H1 (cell line): ENCODE measurements around the gene DYNLT5. TPM values are rescaled to one million over a fixed set of nuclear protein-coding genes. Genes with fewer than 3 reads are reported as not detected.

Source experiments
- CTCF ChIA-PET: fragments of 300-600 bp; sonication (Branson Sonifier 250); formaldehyde crosslinking; loops from one replicate; lab custom pipeline; 2021; ENCODE audit not compliant: partially characterized antibody; lab: Charles Lee
- POLR2A ChIA-PET: fragments of 300-600 bp; sonication (Branson Sonifier 250); formaldehyde crosslinking; loops from one replicate; lab custom pipeline; 2021; ENCODE audit warnings: inconsistent platforms; ENCODE audit not compliant: partially characterized antibody; lab: Charles Lee
- DNase-seq, 2 experiments: peaks; one replicate each; pipeline versions ENCODE4 v3.0.0 to v3.0.0-alpha.2; 2010 to 2022; ENCODE audit warnings: low spot score in 2 of 2, low read depth in 1 of 2, mixed read lengths in 1 of 2
- FAIRE-seq: peaks from 2 replicates; lab custom pipeline; 2011; peaks lifted over from hg19 to GRCh38; lab: Jason Lieb, UNC
- H2AFZ ChIP-seq: 2 replicates; pipeline ENCODE4 v1.8.1; 2012; ENCODE audit warnings: low read length, inconsistent platforms
- H2AK5ac ChIP-seq: 2 replicates; pipeline ENCODE4 v1.6.1; 2013; ENCODE audit warnings: low read depth, low read length
- H2BK120ac ChIP-seq: replicated peaks from 2 replicates; pipeline ENCODE3; 2013; ENCODE audit warnings: low read depth, low read length, inconsistent platforms
- H2BK12ac ChIP-seq: 2 replicates; pipeline ENCODE4 v1.6.1; 2013; ENCODE audit warnings: low read depth, low read length
- H2BK15ac ChIP-seq: 2 replicates; pipeline ENCODE4 v1.6.1; 2013; ENCODE audit warnings: low read length
- H2BK20ac ChIP-seq: 2 replicates; pipeline ENCODE4 v1.6.1; 2013; ENCODE audit warnings: low read length
- H2BK5ac ChIP-seq: 2 replicates; pipeline ENCODE4 v1.6.1; 2013; ENCODE audit warnings: low read depth, low read length
- H3K14ac ChIP-seq: 2 replicates; pipeline ENCODE4 v1.6.1; 2013; ENCODE audit warnings: inconsistent platforms; ENCODE audit not compliant: insufficient read length
- H3K18ac ChIP-seq: 2 replicates; pipeline ENCODE4 v1.6.1; 2013; ENCODE audit warnings: low read length; ENCODE audit errors: extremely low read depth
- H3K23ac ChIP-seq: 2 replicates; pipeline ENCODE4 v1.6.1; 2013; ENCODE audit warnings: inconsistent platforms; ENCODE audit not compliant: insufficient read length
- H3K23me2 ChIP-seq: 2 replicates; pipeline ENCODE4 v1.6.1; 2013; ENCODE audit warnings: low read depth, low read length
- H3K27ac ChIP-seq: 2 replicates; pipeline ENCODE4 v1.6.1; 2011; ENCODE audit warnings: low read depth, low read length, inconsistent platforms
- H3K27me3 ChIP-seq, 4 experiments: replicated peaks in 1 of 4; 1 replicate in 1 of 4; 2 replicates in 3 of 4; pipeline versions ENCODE4 v1.6.1 to v1.8.1; 2011 to 2013; ENCODE audit warnings: low read length in 3 of 4, mild to moderate bottlenecking in 3 of 4, inconsistent platforms in 2 of 4, mixed read lengths in 2 of 4, moderate library complexity in 1 of 4; ENCODE audit not compliant: control insufficient read depth in 3 of 4, insufficient read depth in 3 of 4; ENCODE audit errors: extremely low read depth in 1 of 4
- H3K36me3 ChIP-seq, 4 experiments: 2 replicates each; pipeline versions ENCODE4 v1.6.1 to v1.8.1; 2011 to 2013; ENCODE audit warnings: mild to moderate bottlenecking in 4 of 4, low read length in 3 of 4, moderate library complexity in 2 of 4, control low read depth in 1 of 4, inconsistent platforms in 1 of 4; ENCODE audit not compliant: insufficient read depth in 4 of 4, control insufficient read depth in 2 of 4
- H3K4ac ChIP-seq: replicated peaks from 2 replicates; pipeline ENCODE3; 2013; ENCODE audit warnings: low read length, low read depth, mixed read lengths, inconsistent platforms; ENCODE audit not compliant: insufficient read length
- H3K4me1 ChIP-seq, 4 experiments: replicated peaks in 1 of 4; 1 replicate in 1 of 4; 2 replicates in 3 of 4; pipeline versions ENCODE4 v1.6.1 to v1.8.1; 2011 to 2013; ENCODE audit warnings: low read length in 3 of 4, inconsistent platforms in 2 of 4, mixed read lengths in 1 of 4; ENCODE audit not compliant: insufficient read depth in 4 of 4, control insufficient read depth in 3 of 4
- H3K4me2 ChIP-seq, 2 experiments: 2 replicates each; pipeline versions ENCODE4 v1.6.1 to v1.8.1; 2011 to 2013; ENCODE audit warnings: low read depth in 2 of 2, low read length in 2 of 2, control low read depth in 1 of 2, inconsistent platforms in 1 of 2, mild to moderate bottlenecking in 1 of 2; ENCODE audit not compliant: insufficient read depth in 1 of 2
- H3K4me3 ChIP-seq, 4 experiments: fragments of 200-600, 300-600 bp in 1 of 4; sonication (generic), shearing (Covaris generic), sonication (Bioruptor Twin) in 1 of 4; 2 replicates each; pipeline versions ENCODE4 v1.5.1 to v1.8.1; 2011 to 2016; ENCODE audit warnings: low read length in 4 of 4, low read depth in 3 of 4, control low read depth in 2 of 4, inconsistent platforms in 2 of 4, mild to moderate bottlenecking in 2 of 4, mixed read lengths in 1 of 4, moderate library complexity in 1 of 4; ENCODE audit not compliant: insufficient read depth in 2 of 4; ENCODE audit errors: extremely low read depth in 1 of 4
- H3K56ac ChIP-seq: replicated peaks from 2 replicates; pipeline ENCODE3; 2013; ENCODE audit warnings: low read depth, mild to moderate bottlenecking, mixed read lengths, low read length, inconsistent platforms; ENCODE audit not compliant: insufficient read length
- H3K79me1 ChIP-seq: 2 replicates; pipeline ENCODE4 v1.6.1; 2013; ENCODE audit warnings: low read depth, low read length, control low read depth
- H3K79me2 ChIP-seq, 2 experiments: 2 replicates each; pipeline versions ENCODE4 v1.6.1 to v1.8.1; 2012 to 2013; ENCODE audit warnings: low read length in 2 of 2, mild to moderate bottlenecking in 2 of 2, inconsistent platforms in 1 of 2; ENCODE audit not compliant: insufficient read depth in 2 of 2, control insufficient read depth in 1 of 2
- H3K9ac ChIP-seq, 4 experiments: replicated peaks in 1 of 4; 1 replicate in 1 of 4; 2 replicates in 3 of 4; pipeline versions ENCODE4 v1.6.1 to v1.8.1; 2011 to 2013; ENCODE audit warnings: low read depth in 3 of 4, low read length in 3 of 4, control low read depth in 2 of 4, mild to moderate bottlenecking in 2 of 4, moderate library complexity in 2 of 4, inconsistent platforms in 1 of 4; ENCODE audit errors: extremely low read depth in 1 of 4
- H3K9me3 ChIP-seq, 2 experiments: 2 replicates each; pipeline versions ENCODE4 v1.6.1 to v1.8.1; 2012 to 2013; ENCODE audit warnings: mild to moderate bottlenecking in 2 of 2, moderate library complexity in 2 of 2, control low read depth in 1 of 2, inconsistent platforms in 1 of 2, low read depth in 1 of 2, low read length in 1 of 2, mixed read lengths in 1 of 2; ENCODE audit not compliant: insufficient read depth in 2 of 2
- H4K20me1 ChIP-seq, 2 experiments: replicated peaks in 1 of 2; 2 replicates each; pipeline versions ENCODE3 to v1.8.1; 2011 to 2013; ENCODE audit warnings: inconsistent platforms in 2 of 2, low read length in 2 of 2, mild to moderate bottlenecking in 1 of 2; ENCODE audit not compliant: insufficient read depth in 2 of 2, control insufficient read depth in 1 of 2
- H4K5ac ChIP-seq: 2 replicates; pipeline ENCODE4 v1.6.1; 2013; ENCODE audit warnings: low read length, low read depth, mixed read lengths, inconsistent platforms; ENCODE audit not compliant: insufficient read length
- H4K8ac ChIP-seq: 2 replicates; pipeline ENCODE4 v1.8.0; 2013; ENCODE audit warnings: mild to moderate bottlenecking, moderate library complexity, low read length, inconsistent platforms; ENCODE audit not compliant: insufficient read depth; ENCODE audit errors: extremely low read depth
- H4K91ac ChIP-seq: replicated peaks from 2 replicates; pipeline ENCODE3; 2013; ENCODE audit warnings: low read length, mixed read lengths, inconsistent platforms; ENCODE audit not compliant: insufficient read length
- ATF3 ChIP-seq: IDR thresholded peaks from 2 replicates; pipeline ENCODE4 v1.6.1; 2011; ENCODE audit warnings: low read depth, mild to moderate bottlenecking, low read length; ENCODE audit not compliant: insufficient read depth
- CHD2 ChIP-seq: IDR thresholded peaks from 2 replicates; pipeline ENCODE4 v1.6.1; 2012; ENCODE audit warnings: low read length, improper control_type of control experiment
- HDAC6 ChIP-seq: IDR thresholded peaks from one replicate; pipeline ENCODE4 v1.7.1; 2012; ENCODE audit warnings: low read depth, mild to moderate bottlenecking, inconsistent platforms, low read length, moderate library complexity
- JUN ChIP-seq: IDR thresholded peaks from 2 replicates; pipeline ENCODE4 v1.6.1; 2011; ENCODE audit warnings: low read depth, mild to moderate bottlenecking, improper control_type of control experiment, low read length
- NANOG ChIP-seq: IDR thresholded peaks from 2 replicates; pipeline ENCODE4 v1.6.1; 2011; ENCODE audit warnings: low read length, low read depth, mild to moderate bottlenecking, inconsistent platforms; ENCODE audit not compliant: insufficient read depth, poor library complexity, severe bottlenecking
- RNF2 ChIP-seq: fragments of 200-900, 300-1000 bp; sonication (generic); IDR thresholded peaks from 2 replicates; pipeline ENCODE4 v1.7.1; 2016; ENCODE audit warnings: borderline replicate concordance, low read depth, mild to moderate bottlenecking, antibody characterized with exemption, low read length; ENCODE audit not compliant: poor library complexity, severe bottlenecking; ENCODE audit errors: missing control alignments
- SAP30 ChIP-seq: fragments of 300-600 bp; sonication (generic); IDR thresholded peaks from 2 replicates; pipeline ENCODE4 v1.7.1; 2012; ENCODE audit warnings: low read length, moderate library complexity, mild to moderate bottlenecking, inconsistent platforms; ENCODE audit not compliant: insufficient read depth, insufficient replicate concordance
- SIRT6 ChIP-seq: IDR thresholded peaks from one replicate; pipeline ENCODE4 v1.7.1; 2012; ENCODE audit warnings: low read length, inconsistent platforms
- SRF ChIP-seq: IDR thresholded peaks from 2 replicates; pipeline ENCODE4 v1.6.1; 2011; ENCODE audit warnings: mild to moderate bottlenecking, low read depth, low read length, moderate library complexity
- SUZ12 ChIP-seq: fragments of 200-600 bp; sonication (generic); IDR thresholded peaks from 2 replicates; pipeline ENCODE4 v1.6.1; 2012; ENCODE audit warnings: mild to moderate bottlenecking, inconsistent platforms, low read length, moderate library complexity, mixed read lengths
- USF2 ChIP-seq: IDR thresholded peaks from 2 replicates; pipeline ENCODE4 v1.6.1; 2011; ENCODE audit warnings: low read length, improper control_type of control experiment
- YY1 ChIP-seq: IDR thresholded peaks from 2 replicates; pipeline ENCODE4 v1.6.1; 2011; ENCODE audit warnings: low read depth, mild to moderate bottlenecking, low read length
- WGBS, 2 experiments: shearing (Covaris generic) in 1 of 2; methylation state at CpG; one replicate each; pipeline versions ENCODE4 v1.1.6 to v1.1.7; 2013 to 2015; ENCODE audit warnings: low lambda C conversion rate in 2 of 2, mixed read lengths in 2 of 2, inconsistent platforms in 1 of 2, low coverage in 1 of 2, missing lambda C conversion rate in 1 of 2; ENCODE audit not compliant: insufficient replicate concordance in 2 of 2, insufficient coverage in 1 of 2, insufficient read length in 1 of 2; ENCODE audit errors: extremely low coverage in 1 of 2, missing lambda C conversion rate in 1 of 2; 5-methylcytosine and 5-hydroxymethylcytosine counted together
- polyA plus RNA-seq, 7 experiments: library from polyadenylated mRNA; depleted of rRNA in 3 of 7; stranded (reverse) in 5 of 7; unstranded in 2 of 7; fragments of >200 nt in 5 of 7; fragments of 200-250 nt in 2 of 7; gene quantifications; 1 replicate in 5 of 7; 2 replicates in 1 of 7; 4 replicates in 1 of 7; pipeline versions ENCODE4 v1.2.1 to v1.2.3, GENCODE V29; 2011 to 2013; ENCODE audit warnings: missing spikeins in 2 of 7, mixed read lengths in 2 of 7
- total RNA-seq: library from RNA; stranded (reverse); fragmentation: NEBNext Ultra II Directional; extraction: Animal tissue kit (Norgen Biotek cat#: 25700); gene quantifications from 2 replicates; pipeline ENCODE4 v1.2.1, GENCODE V29; 2021

DYNLT5 gene
- total and polyA plus RNA-seq, 2 of the 8 experiments (the other 6 are each of a cell fraction or from before 2014, with no cell fraction given), result 0.93 to 1.5 TPM

GRCh38 chr1:66728021-66728420 lies 24.2 kb upstream of the DYNLT5 start:
- Histone ChIP-seq H3K9ac (no peak overlapping the region), H4K8ac (no peak overlapping the region), H3K4ac (no peak overlapping the region), H2BK12ac (no peak overlapping the region), H3K79me1 (no peaks in the 10 kb centered on the region), H3K56ac (no peak overlapping the region), H2BK15ac (no peak overlapping the region), H3K4me1 (peaks cover 0 to 4% (median 2%) of the 10 kb centered on the region in 4 experiments; a peak in 2 of 7 replicates), H3K27me3 (no peaks in the 10 kb centered on the region), H3K18ac (no peak overlapping the region), H2BK20ac (no peak overlapping the region), H3K27ac (no peak overlapping the region), H4K91ac (no peak overlapping the region), H2AFZ (no peak overlapping the region), H2BK120ac (no peak overlapping the region), H3K4me2 (no peak overlapping the region), H3K4me3 (no peak overlapping the region), H3K23me2 (no peaks in the 10 kb centered on the region), H2BK5ac (no peak overlapping the region), H3K9me3 (no peaks in the 10 kb centered on the region), H3K23ac (no peak overlapping the region), H4K20me1 (no peaks in the 10 kb centered on the region), H3K79me2 (no peaks in the 10 kb centered on the region), H4K5ac (no peak overlapping the region), H2AK5ac (no peak overlapping the region), H3K36me3 (no peaks in the 10 kb centered on the region), H3K14ac (no peak overlapping the region)
- ChIA-PET POLR2A (no interaction called here), CTCF (interaction anchor here (0.6 to 2.2 kb wide), 3 partner anchors 11 to 30 kb away, joined by 3 to 8 read pairs (median 4); no protein-coding TSS in a partner anchor)
- DNase-seq (no peak), FAIRE-seq (no peak)
- 85% methylated on average over 2 of the region's 2 CpGs; no CpG with 5 or more reads in 1 of the 2 experiments for WGBS, 2 experiments
- TF ChIP-seq SRF, result no peak
- TF ChIP-seq NANOG, result no peak
- TF ChIP-seq JUN, result no peak
- no peak for TF ChIP-seq CHD2
- no peak for TF ChIP-seq USF2
- TF ChIP-seq SIRT6, result no peak
- no peak for TF ChIP-seq YY1
- TF ChIP-seq SAP30, result no peak
- TF ChIP-seq SUZ12, result no peak
- TF ChIP-seq ATF3, result no peak
- TF ChIP-seq HDAC6, result no peak
- no peak for TF ChIP-seq RNF2
